COLO668 (cell line): Measurements from ENCODE around the gene FOXN3.
"Not testable (repeated sequence)": the region's sequence is repeated elsewhere in the genome, so short reads cannot be mapped to it uniquely, and the experiment has no call there.

Experiments
- DNase-seq: peaks from one replicate; lab custom pipeline; 2025; ENCODE audit not compliant: unreplicated experiment; lab: John Stamatoyannopoulos, UW

FOXN3 gene

DNA sequence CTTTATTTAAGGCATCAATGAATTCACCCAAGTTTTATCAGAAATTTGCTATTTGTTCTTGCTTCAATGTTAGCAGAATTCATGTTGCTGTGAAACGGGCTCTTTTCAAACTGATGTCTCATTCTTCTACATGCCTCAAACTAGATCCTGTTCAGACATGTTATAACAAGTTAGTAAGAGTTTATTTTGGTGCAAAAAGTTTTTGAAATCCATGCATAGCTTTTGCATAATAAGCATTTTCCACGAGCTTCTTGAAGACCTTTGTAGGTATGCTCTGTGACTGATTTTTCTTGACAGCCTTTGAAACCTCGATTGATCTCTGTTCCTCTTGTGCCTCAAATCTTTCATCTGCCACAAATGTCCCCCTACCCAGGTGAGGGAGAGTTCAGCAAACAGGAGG lies 275.2 kb downstream of the FOXN3 start:
- DNase-seq: no peak

DNA sequence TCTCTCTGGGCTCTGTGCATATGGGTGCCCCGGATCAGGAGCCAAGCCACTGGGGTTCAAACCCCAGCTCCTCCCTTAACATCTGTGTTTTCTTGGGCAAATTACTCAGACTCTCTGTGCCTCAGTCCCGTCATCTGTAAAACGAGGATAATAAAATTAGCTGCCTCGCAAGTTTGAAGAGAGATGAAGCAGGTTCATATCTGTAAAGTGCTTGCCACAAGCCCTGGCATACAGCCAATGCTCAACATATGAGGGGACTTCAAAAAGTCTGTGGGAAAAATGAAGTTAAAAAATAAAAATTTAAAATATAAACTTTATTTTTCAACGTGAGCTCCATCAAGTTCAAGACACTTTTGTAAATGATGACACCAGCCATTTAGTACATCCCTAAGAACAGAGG lies 276.7 kb downstream of the FOXN3 start:
- DNase-seq: peak; percentile 49

GRCh38 chr14:89139404-89140247 lies 277.4 kb downstream of the FOXN3 start:
- DNase-seq: peak; percentile 82

DNA sequence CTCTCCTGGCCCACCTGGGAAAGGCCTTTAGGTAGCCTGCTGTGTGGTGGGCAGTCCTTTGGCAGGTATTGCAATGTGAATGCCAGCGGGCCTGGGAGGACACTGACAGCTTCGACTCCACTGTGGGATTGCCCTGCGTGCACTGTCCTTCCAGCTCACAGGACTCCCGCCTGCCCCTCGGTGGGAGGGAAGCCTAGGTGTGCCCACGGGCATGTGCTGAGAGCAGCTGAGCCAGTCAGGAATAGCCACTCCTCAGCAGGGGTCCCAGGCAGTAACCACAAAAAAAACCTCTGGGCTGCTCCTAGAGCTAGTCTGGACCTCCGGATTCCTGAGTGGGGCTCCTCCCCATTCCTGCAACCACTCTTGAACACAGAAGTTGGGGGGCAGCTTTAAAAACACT lies 278.2 kb downstream of the FOXN3 start:
- DNase-seq: peak; percentile 44

DNA sequence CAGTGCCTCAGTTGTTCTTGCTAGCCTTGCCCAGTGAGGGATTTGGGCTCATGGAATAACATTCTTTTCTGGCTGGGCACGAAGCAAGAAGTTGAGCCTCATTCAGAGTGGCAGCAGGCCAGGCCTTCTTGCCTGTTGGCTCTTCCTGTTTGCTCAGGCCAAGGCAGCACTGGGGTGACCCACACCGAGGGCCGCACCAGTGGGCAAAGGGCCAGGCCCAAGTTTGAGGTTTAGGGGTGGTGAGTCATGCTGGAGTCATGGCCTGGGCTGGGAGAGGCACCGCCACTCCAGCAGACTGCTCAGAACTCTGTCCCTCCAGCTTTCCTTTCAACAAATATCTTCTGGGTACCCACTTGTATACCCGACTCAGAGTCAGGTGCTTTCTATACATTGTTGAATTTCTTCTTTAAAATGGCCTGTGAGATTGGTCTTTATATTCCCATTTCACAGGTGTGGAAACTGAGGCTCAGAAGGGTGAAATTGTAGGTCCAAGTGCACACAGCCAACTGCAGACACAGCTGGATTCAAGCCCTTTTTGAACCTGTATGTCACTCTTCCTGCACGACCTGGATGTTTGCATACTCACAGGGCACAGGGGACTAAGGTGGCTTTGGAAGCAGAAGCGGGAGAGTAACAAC lies 279.4 kb downstream of the FOXN3 start:
- DNase-seq: no peak

GRCh38 chr14:89136587-89136986 lies 280.4 kb downstream of the FOXN3 start:
- DNase-seq: no peak

GRCh38 chr14:89134640-89135039 lies 282.4 kb downstream of the FOXN3 start:
- no peak for DNase-seq

DNA sequence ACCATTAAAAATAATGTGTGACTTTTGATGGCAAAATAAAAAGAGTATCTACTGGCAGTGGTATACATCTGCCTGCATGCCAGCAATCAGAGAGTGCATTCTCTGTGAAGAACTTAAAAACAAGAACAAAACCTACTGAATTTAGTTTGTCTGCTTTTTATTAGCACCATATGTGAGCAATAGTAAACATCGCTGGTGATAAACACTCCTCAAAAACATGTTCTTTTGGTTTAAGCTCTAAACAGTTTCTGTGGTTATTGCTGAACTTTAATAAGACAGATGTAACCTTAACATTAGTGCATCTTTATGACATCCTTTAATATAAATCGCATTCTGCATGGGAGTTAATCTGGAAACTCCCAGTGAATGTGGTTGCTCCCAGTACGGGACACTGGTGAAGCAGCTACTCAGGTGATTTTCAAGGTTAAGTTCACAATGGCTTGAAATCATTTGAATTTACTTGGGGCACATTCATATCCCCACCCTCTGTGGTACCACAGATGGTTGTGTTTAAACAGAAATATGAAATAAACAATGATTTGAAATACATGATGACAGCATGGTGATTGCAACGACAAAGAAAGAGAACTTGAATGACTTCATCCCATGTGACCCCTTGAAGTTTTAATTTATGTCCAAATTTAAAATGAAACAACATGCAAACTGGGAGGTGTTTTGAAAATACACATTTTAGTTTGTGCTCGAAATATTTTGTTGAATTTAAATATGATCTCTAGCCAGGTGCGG lies 285.9 kb downstream of the FOXN3 start:
- DNase-seq: no peak

GRCh38 chr14:89129570-89129969 lies 287.5 kb downstream of the FOXN3 start:
- DNase-seq: no peak

GRCh38 chr14:89128311-89129026 lies 288.6 kb downstream of the FOXN3 start:
- no peak for DNase-seq

GRCh38 chr14:89126461-89126860 lies 290.6 kb downstream of the FOXN3 start:
- DNase-seq: no peak

DNA sequence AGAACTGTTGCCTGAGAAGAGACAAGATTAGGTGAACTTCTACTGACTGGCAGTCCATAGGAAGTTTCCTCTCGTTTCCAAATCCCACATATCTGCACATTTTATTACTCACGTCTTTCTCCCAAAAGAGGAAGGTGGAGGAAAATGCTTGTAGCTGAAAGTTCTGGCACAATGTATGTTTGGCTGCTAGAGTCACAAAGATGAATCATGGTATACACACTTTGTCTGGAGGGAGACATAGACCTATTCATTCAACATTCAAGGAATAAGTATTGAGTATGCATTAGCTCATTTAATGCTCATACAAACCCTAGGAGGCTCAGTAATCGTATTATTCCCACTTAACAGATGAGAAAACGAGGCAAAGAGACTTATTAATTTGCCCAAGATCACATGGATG lies 291.8 kb downstream of the FOXN3 start:
- no peak for DNase-seq

DNA sequence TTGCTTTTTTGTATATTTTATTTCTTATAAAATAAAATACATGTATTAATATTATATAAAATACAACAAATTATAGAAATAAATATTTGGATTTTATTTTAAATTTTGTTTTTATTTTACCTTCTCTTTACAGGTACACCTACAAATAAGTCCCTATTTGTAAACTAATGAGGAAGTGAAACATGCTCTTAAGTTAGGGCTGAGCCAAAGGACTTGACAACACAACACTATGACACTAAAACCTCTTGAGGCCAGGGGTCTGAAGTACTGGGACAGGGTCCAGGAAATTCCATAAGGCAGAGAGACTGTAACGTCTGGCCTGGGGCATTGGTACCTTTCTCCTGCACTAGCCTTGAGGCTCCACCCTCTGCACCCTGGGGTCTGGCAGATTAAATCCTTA lies 293.2 kb downstream of the FOXN3 start:
- no peak for DNase-seq

GRCh38 chr14:89123215-89123614 lies 293.8 kb downstream of the FOXN3 start:
- DNase-seq: no peak

DNA sequence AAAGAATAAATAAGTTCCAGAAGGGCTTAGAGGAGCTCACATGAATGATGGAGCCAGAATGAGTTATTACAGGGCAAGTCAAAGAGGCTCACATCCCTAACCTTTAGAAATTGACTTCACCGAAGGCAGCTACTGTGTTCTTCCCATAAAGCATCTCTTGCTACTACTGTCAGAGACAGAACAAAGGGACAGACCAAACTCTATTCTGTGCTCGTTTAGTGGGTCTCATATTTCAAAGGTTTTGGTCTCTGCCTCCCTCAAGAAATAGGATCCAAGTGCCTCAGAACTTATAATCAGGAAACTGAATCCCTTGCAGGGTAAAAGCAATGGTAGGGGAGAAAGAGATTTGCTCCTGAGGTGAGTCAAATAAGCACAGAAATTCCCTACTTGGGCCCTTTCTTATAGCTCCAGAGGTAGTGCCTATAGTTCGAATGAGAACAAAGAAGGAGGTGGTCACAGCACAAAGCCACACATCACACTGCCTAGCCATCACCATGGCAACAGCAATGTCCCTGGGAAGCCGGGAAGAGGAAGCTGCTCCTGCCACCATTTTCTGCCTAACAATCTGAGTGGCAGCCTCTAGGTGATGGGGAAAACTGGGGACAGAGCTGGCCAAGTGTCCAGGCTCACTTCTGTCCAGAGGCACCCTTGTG lies 294.9 kb downstream of the FOXN3 start:
- peak; percentile 33 for DNase-seq

GRCh38 chr14:89117012-89117411 lies 300.0 kb downstream of the FOXN3 start:
- DNase-seq: no peak

DNA sequence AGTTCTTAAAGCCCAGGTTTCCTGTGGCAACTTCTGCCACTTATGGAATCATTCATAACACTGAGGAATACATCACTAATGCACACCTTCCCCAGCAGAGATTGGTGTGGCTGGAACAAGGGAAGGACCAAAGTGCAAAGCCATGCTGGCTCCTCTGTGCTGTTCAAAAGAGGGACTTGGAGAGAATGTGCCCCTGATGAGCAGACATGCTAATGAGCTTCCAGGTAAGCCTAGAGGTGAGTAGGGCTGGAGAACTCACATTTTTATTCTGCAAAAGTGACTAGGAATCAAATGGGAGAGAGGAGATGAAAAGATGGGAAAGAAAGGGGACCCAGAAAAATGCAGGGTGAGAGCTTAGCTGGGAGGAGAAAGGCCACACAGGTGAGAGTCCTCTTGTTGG lies 302.9 kb downstream of the FOXN3 start:
- DNase-seq: no peak

DNA sequence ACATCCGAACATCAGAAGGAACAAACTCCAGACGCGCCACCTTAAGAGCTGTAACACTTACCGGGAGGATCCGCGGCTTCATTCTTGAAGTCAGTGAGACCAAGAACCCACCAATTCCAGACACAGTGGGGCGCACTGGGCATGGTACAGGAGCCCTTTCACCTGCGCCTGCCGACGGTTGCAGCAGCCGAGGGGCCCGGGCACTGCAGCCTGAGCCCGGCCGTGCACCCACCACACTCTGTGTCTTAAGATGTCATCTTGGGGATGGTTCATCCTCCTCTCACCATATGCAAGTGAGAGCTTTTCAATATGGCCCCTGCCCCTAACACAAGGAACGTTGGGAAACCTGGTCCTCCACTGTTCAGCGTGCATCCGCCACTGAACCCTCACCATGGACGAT lies 304.3 kb downstream of the FOXN3 start:
- DNase-seq: no peak

- DNase-seq: not testable (repeated sequence)
Measured at GRCh38 chr14:89111766-89112543, 305.1 kb downstream of the FOXN3 start.

- DNase-seq: not testable (repeated sequence)
Measured at GRCh38 chr14:89111232-89111631, 305.8 kb downstream of the FOXN3 start.
